Gastrocnemius medialis (tissue), 4 donors: ENCODE measurements around the gene FAAP20.

Experiments
- CTCF ChIP-seq, 5 experiments: fragments of 450-650 bp in 3 of 5; fragments of 200-600 bp in 2 of 5; sonication (generic) in 2 of 5; IDR thresholded peaks in 4 of 5; conservative IDR thresholded peaks in 1 of 5; 1 replicate in 4 of 5; 2 replicates in 1 of 5; pipeline ENCODE4 v1.5.1; 2016 to 2019; ENCODE audit warnings: antibody characterized with exemption in 5 of 5, mild to moderate bottlenecking in 3 of 5, moderate library complexity in 3 of 5
- POLR2A ChIP-seq, 2 donors: fragments of 450-650 bp; IDR thresholded peaks; one replicate each; pipeline ENCODE4 v1.6.1; 2017; ENCODE audit warnings: antibody characterized with exemption in 2 of 2, mild to moderate bottlenecking in 2 of 2, moderate library complexity in 2 of 2

- TF ChIP-seq CTCF (IDR thresholded peaks at IDR 0.05 in 4 of 5, conservative IDR thresholded peaks at IDR 0.05 in 1 of 5) = no peak
- TF ChIP-seq POLR2A (IDR thresholded peaks at IDR 0.05) = no peak
These were observed 28.3 kb downstream of the FAAP20 start for GRCh38 chr1:2166254-2166653.
